Left cardiac atrium (tissue), 4 donors: ENCODE data around the gene POU5F1. TPM values are rescaled to one million over a fixed set of nuclear protein-coding genes. Genes with fewer than 3 reads are reported as not detected.
A peak's percentile ranks its signal among the peaks of the same experiment; 100 is the strongest.

Source experiments
- ATAC-seq, 2 donors: fragments of 200-7000 bp; cut with Tn5 transposase; one replicate each; pipeline ENCODE4 v1.9.1; 2020; ENCODE audit warnings: mild to moderate bottlenecking in 2 of 2, moderate library complexity in 2 of 2
- DNase-seq: peaks from one replicate; pipeline ENCODE4 v3.0.0-alpha.2; 2020
- intact Hi-C, 2 donors: fragments of 100-400 bp; cut with DNase I; formaldehyde crosslinking; loops; one replicate each; pipeline versions ENCODE4 v1.14.1 to v1.15.1; 2022 to 2023
- total RNA-seq, 2 donors: library from RNA; stranded (reverse); fragmentation: NEBNext Ultra II Directional; extraction: Animal tissue kit (Norgen Biotek cat#: 25700); gene quantifications; one replicate each; pipeline ENCODE4 v1.2.1, GENCODE V29; 2021
- donor health status: DM: no; HTN: yes; CAD: no.
- donor health status: DM: no; HTN: yes; CAD: no; lungs with severe emphysema.
- donor health status: DM: yes; HTN: yes; CAD: no.
- donor health status: Dilated cardiomyopathy.

Gene POU5F1
- total RNA-seq, 2 donors from 2014 or later = 0.71 to 0.86 TPM

- intact Hi-C loops = no loop called here
- ATAC-seq = no peak
- DNase-seq = no peak
These were observed 13.8 kb downstream of the POU5F1 start for GRCh38 chr6:31156641-31157040.

GRCh38 chr6:31154436-31154835 is 16.0 kb downstream of the POU5F1 start:
- DNase-seq (no peak), ATAC-seq (no peak)
- intact Hi-C loops = no loop called here

GRCh38 chr6:31152781-31153180 is 17.7 kb downstream of the POU5F1 start:
- intact Hi-C loops = no loop called here
- DNase-seq (no peak), ATAC-seq (no peak)

GRCh38 chr6:31149827-31150447 is 20.5 kb downstream of the POU5F1 start:
- DNase-seq (no peak), ATAC-seq (no peak)
- intact Hi-C loops = no loop called here

- DNase-seq (no peak), ATAC-seq (no peak)
- intact Hi-C loops = no loop called here
These were observed 25.1 kb downstream of the POU5F1 start for GRCh38 chr6:31145386-31145785.

- DNase-seq (no peak), ATAC-seq (no peak)
- intact Hi-C loops = no loop called here
These were observed 25.5 kb downstream of the POU5F1 start for GRCh38 chr6:31144970-31145340.

- ATAC-seq (no peak), DNase-seq (no peak)
- intact Hi-C loops = no loop called here
These were observed 26.0 kb downstream of the POU5F1 start for GRCh38 chr6:31144296-31144969.

- DNase-seq (peak; percentile 81), ATAC-seq (peak; percentile 55 to 90)
- intact Hi-C loops = no loop called here
These were observed 27.3 kb downstream of the POU5F1 start for GRCh38 chr6:31143148-31143547.

- no peak for DNase-seq
- intact Hi-C loops = no loop called here
These were observed 28.1 kb downstream of the POU5F1 start for GRCh38 chr6:31142361-31142761.

GRCh38 chr6:31140643-31141042 is 29.8 kb downstream of the POU5F1 start:
- intact Hi-C loops = no loop called here
- ATAC-seq (no peak), DNase-seq (no peak)

More at GRCh38 chr6:31142361-31142761, 28.1 kb downstream of the POU5F1 start:
- peak in 1 of 2 donors; percentile 19 for ATAC-seq

- DNase-seq = no peak
- ATAC-seq = no peak
- intact Hi-C loops = loop anchor here (2.0 to 5.0 kb wide), 2 partner anchors 53 to 228 kb away; no protein-coding TSS in a partner anchor
These were observed 30.9 kb downstream of the POU5F1 start for GRCh38 chr6:31139599-31139998.

- ATAC-seq = no peak
- intact Hi-C loops = loop anchor here (2.0 to 5.0 kb wide), 2 partner anchors 54 to 228 kb away; no protein-coding TSS in a partner anchor
- no peak for DNase-seq
These were observed 31.5 kb downstream of the POU5F1 start, which contains the start of gene PSORS1C2 for GRCh38 chr6:31138982-31139381. Gene PSORS1C2 (minus strand): TSS chr6:31139066. CDS start chr6:31139026, 40 bp downstream.

- intact Hi-C loops = loop anchor here (2.0 to 5.0 kb wide), 2 partner anchors 57 to 232 kb away; no protein-coding TSS in a partner anchor
- ATAC-seq = no peak
These were observed 34.8 kb downstream of the POU5F1 start for GRCh38 chr6:31135710-31136109.

GRCh38 chr6:31132806-31133205 is 37.7 kb downstream of the POU5F1 start:
- intact Hi-C loops = no loop called here
- no peak for ATAC-seq
- DNase-seq = no peak

More at GRCh38 chr6:31135710-31136109, 34.8 kb downstream of the POU5F1 start:
- DNase-seq = no peak

GRCh38 chr6:31131595-31131994 is 38.9 kb downstream of the POU5F1 start:
- intact Hi-C loops = no loop called here
- no peak for DNase-seq

GRCh38 chr6:31130751-31131150 is 39.7 kb downstream of the POU5F1 start:
- no peak for ATAC-seq
- intact Hi-C loops = no loop called here
- DNase-seq = no peak

More at GRCh38 chr6:31131595-31131994, 38.9 kb downstream of the POU5F1 start:
- ATAC-seq = no peak

GRCh38 chr6:31129130-31129529 is 41.4 kb downstream of the POU5F1 start:
- DNase-seq = no peak
- intact Hi-C loops = no loop called here
- ATAC-seq = no peak

GRCh38 chr6:31128093-31128676 is 42.3 kb downstream of the POU5F1 start:
- peak; percentile 60 for DNase-seq
- ATAC-seq = no peak
- intact Hi-C loops = no loop called here

GRCh38 chr6:31126396-31127175 is 43.9 kb downstream of the POU5F1 start:
- ATAC-seq (peak in 1 of 2 donors; percentile 48), DNase-seq (no peak)
- intact Hi-C loops = no loop called here
